GM18858 (cell line): ENCODE results near the gene DCLRE1B.
A peak's percentile ranks its signal among the peaks of the same experiment; 100 is the strongest.

Source experiments
- ATAC-seq: cut with Tn5 transposase; IDR thresholded peaks from one replicate; pipeline ENCODE4 v1.9.1; 2021; ENCODE audit not compliant: unreplicated experiment

The DCLRE1B gene

DNA sequence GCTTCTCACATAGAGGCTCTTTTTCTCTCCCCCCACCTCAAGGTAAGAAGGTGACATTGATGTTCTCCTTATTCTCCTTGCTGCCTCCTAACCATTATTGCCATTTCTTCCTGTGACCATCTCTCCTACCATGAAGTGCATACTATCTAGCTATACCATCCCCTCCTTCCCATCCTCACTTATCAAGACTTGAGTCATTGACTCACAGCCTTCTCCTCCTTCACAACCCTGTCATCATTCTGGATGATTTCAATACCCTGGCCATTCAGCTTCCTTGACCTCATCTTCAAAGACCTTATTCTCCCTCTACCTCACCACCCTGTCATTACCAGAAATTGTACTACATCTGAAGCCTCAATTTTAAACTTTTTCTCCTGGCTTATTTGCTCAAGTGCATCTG is 13.1 kb downstream of the DCLRE1B start:
- no peak for ATAC-seq

DNA sequence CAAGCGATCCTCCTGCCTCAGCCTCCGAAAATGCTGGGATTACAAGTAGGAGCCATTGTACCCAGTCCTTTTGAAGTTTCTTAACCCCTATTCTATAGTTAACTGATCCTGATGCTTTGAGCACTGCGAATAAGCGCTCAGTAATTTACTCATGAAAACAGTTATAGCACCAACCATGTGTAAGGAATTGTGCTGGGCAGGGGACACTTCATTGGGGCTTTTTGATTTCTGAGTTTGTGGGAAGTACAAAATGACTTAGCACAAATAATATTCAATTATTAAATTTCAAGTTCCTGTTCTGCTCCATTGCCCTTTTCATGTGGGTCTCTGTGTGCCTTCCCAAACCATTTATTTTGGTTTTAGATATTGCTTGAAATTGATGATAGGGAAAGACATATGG is 17.8 kb downstream of the DCLRE1B start:
- no peak for ATAC-seq

DNA sequence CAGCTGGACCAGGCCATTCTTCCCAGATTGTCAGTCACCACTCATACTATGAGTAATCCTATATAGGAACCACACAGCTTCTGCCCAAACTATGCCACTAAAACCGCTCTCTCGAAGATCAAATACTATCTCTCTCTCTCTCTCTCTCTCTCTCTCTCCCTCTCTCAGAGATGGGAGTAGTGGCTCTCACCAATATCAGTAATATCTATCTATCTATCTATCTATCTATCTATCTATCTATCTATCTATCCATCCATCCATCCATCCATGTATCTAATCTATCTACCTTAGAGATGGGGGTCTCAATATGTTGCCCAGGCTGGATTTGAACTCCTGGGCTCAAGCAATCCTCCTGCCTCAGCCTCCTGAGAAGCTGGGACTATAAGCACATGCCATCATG is 19.3 kb downstream of the DCLRE1B start:
- ATAC-seq, result no peak

DNA sequence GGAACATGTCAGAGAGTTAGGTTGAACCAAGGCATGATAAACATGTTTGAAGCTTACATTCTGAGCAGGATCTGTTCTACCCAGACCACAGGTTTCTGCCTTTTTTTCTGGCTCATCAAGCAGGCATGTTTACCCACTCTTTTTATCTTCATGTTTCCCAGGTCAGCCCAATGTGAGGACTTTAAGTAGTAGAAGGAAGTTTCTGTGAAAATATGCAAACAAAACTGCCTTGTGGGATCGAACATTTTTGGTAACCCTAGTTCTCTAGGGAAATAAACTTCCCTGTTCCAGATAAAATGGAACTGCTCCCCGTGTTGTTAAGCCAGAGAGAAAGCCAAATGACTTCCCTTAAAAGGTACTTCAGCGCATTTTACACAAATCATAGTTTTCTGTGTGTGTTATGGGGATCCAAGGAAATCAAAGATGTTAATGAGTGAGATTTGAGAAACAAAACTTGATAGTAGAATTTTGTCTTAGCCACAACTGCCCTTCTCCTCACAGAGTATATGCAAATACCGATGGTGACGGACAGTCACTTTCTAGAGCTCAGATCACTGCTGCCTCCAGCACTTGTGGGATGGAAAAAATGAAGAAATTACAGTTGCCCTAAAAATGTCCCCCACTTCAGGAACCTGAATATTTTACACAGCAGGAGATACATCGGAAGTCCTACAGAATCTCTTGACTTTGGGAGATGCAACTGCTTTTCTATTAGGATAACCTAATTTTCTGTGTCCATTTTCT is 23.2 kb downstream of the DCLRE1B start:
- no peak for ATAC-seq

DNA sequence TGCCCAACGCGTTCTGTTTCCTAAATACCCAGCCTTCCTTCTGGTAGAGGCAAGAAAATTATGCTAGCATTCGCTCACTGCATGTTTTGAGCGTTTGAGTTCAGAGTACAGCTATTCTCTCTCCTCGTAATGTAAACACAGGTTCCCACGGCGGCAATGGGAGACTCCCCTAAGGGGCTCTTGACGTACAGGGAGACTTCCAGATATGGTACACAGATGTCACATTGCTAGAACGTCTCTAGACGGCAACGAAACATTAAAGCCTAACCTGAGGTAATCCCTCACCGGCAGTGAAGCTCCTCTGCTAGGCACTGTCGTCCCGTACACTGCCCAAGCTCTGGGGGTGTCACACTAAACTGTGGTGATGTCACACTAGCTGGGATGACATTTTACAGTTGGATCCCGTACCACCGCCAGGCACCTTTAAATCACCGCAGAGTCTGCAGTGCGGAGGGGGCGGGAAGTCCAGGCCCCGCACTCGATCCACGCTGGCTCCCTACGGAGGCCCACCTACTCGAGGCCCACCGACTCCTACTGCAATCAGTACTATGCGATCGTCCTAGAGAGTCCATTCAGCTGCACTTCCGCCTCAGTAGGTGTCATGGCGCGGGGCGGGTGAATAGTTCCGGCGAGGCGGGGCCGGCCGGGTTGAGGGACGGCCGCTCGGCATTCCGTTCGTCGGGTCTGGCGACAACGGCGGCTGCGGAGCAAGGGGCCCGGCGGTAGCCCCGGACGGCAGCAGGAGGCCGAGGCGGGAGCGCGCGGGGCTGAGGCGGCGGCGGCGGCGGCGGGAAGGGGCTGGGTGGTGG is 24.0 kb downstream of the DCLRE1B start, which contains the start of gene HIPK1:
Gene HIPK1 (plus strand): TSS at position 384 of the 809 bp plus-strand sequence.
- peak; percentile 32 for ATAC-seq

DNA sequence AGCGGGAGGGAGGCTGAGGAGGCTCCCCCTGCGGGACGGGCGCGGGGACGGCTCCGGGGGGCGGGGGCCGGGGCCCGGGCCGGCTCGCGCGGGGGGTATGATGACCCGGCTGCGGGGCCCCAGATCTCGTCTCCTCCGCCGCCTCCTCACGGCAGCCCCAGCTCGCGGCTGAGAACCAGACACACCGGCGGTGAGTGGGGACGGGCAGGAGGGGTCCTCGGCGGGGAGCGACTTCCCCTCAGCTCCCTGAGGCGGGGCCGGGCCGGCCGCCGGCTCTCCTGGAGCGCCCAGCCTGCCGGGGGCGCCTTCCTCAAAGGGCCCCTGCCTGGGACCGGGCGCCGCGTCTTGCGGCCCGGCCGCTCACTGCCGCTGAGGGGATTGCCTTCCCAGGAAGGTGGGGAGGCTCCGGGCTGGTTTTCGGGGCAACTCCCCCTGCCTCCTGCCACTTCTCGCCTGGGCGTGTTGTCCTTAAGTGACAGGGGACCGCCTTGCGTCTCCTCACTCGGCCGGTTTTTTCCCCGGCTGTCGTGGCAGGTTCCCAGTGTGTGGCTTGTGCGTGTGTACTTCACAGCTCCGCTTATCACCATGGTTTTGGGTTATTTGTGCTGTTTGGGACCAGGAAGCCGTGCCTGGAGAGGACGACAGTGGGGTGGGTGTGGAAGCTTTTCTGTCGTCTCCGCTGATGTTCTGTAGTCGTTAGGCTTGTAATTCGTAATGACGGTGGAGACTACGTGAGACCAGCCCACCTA is 24.8 kb downstream of the DCLRE1B start:
- ATAC-seq, result peak; percentile 15

DNA sequence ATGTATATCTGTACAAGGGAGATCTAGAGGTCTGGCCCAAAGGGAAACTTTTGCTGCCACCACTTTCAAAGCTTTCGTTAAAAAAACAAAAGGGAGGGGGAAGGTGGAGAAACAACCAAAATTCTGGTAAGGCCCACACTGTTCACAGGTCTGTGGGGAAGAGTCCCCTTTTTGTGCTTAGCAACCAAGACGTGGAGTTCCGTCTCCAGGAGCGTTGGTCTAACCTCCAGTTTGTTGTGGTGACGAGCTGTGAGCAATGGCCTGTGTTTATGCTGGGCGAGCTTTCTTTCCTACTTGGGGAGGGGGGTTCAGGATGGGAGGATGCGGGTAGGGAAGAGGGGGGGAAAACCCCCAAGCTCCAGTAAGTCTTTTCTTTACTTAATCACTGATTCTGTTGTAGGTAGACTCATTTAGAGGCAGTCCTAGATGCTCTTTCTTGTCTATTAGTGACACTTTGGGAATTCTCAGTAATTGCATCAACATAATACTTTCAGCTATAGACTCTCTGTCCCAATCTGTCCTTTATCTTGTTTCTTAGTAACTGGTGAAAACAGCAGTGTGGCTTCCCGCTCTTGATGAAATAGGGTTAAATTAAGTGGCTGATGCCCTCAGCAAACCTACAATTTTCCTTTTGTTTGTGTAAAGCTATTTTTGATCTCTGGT is 25.5 kb downstream of the DCLRE1B start:
- ATAC-seq, result peak; percentile 35

DNA sequence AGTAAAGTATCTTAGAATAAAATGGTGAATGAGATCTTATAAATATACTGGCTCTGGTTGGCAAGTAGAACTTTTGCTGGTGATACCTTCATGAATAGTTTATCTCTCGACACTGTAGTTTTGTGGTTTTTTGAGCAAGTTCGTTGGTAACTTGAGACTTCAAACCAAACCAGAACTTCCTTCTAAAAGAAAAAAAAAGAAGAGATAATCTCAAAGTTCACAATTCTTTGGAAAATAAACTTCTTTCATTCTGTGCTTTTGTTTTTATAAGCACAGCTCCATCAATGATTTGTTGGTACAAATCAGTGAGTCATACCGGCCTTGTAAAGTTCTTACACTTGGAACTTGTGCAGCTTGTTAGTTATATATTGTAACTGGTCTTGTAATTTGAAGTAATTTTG is 26.3 kb downstream of the DCLRE1B start:
- no peak for ATAC-seq

DNA sequence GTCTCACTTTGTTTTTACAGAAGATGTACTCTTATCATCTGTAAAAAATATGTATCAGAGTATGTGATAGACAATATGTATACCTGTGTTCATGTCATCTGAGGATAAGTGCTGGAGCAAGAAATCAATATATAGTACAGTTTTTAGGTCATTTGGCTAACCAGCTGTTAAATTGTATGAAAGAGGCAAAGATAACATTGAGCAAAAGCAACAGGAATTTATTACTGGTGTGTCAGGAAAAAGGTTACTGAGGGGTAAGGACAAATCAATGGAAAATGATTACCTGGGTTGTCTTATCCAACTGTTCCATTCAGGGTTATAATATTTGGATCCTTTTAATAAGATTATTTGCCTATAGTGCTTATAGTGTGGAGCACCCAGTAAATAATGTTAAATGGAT is 28.9 kb downstream of the DCLRE1B start:
- ATAC-seq, result no peak

DNA sequence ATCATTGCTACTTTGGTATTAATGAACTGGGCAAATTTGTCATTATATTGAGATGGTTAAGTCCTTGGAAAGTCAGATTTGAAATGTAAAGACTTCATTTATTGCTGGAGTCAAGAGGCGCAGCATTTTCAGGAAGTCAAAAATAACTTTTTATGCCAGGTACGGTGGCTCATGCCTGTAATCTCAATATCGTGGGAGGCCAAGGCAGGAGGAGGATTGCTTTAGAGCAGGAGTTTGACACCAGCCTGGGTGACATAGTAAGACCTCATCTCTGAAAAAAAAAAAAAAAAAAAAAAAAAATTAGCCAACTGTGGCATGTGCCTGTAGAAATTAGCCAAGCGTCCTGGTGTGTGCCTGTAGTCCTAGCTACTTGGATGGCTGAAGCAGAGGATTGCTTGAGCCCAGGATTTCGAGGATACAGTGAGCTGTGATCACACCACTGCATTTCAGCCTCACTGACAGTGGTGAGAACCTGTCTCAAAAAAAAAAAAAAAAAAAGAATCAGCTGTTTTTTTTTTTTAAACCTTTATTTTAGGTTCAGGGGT is 29.5 kb downstream of the DCLRE1B start:
- ATAC-seq, result no peak

DNA sequence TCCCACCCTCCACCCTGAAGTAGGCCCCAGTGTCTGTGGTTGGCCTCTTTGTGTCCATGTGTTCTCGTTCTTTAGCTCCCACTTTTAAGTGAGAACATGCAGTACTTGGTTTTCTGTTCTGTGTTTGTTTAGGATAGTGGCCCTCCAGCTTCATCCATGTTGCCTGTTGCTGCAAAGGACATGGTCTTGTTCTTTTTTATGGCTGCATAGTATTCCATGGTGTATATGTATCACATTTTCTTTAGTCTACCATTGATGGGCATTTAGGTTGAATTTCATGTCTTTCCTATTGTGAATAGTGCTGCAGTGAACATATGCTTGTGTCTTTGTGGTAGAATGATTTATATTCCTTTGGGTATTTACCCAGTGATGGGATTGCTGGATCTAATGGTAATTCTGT is 30.1 kb downstream of the DCLRE1B start:
- ATAC-seq, result no peak

DNA sequence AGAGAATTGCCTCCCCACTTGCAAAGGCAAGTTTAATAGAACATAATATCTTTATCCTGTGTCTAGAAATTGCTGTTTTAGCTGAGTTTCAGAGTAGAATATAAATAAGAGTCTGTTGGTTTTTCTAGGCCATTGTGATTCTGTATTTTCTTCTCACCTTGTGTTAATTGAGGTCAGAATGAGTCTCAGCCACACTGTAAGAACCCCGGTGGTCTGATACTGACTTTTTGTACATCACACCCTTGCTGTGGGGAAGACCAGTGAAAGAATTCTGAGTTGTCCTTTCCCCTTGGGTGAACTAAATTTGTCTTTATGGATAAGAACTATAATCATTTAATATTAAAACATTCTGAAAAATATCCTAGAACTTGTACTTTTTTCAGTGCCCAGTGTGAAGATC is 30.8 kb downstream of the DCLRE1B start:
- no peak for ATAC-seq

DNA sequence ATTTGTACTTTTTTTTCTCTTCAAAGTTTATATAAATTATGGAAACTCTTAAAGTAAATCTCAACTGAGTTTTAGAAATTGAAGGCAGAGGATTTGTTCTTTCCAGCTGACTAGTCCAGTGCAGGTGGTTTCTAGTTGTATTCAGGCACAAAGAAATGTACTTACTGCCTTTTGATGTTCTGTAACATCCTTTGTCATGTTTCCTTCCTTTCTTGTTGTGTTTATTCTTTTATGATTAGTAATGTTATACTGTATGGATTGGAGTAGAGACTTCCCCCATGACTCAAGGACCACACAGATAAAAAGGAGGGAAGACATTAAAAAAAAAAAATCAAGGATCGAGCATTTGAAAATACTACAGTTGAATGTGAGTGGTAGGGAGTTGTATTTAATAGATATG is 32.0 kb downstream of the DCLRE1B start:
- ATAC-seq, result no peak

DNA sequence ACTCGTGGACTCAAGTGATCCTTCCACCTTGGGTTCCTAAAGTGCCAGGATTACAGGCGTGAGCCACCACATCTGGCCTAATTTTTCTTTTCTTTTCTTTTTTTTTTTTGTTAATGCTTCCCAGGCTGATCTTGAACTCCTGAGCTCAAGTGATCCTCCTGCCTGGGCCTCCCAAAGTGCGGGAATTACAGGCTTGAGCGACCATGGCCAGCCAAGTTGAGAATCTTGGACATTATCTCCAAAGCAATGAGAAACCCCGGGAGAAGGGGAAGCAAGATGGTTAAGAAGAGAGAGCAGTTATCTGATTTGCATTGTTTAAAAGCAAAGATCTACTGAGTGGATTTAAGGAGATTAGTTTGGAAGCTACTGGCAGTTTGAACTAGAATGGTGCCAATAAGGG is 33.1 kb downstream of the DCLRE1B start:
- no peak for ATAC-seq

DNA sequence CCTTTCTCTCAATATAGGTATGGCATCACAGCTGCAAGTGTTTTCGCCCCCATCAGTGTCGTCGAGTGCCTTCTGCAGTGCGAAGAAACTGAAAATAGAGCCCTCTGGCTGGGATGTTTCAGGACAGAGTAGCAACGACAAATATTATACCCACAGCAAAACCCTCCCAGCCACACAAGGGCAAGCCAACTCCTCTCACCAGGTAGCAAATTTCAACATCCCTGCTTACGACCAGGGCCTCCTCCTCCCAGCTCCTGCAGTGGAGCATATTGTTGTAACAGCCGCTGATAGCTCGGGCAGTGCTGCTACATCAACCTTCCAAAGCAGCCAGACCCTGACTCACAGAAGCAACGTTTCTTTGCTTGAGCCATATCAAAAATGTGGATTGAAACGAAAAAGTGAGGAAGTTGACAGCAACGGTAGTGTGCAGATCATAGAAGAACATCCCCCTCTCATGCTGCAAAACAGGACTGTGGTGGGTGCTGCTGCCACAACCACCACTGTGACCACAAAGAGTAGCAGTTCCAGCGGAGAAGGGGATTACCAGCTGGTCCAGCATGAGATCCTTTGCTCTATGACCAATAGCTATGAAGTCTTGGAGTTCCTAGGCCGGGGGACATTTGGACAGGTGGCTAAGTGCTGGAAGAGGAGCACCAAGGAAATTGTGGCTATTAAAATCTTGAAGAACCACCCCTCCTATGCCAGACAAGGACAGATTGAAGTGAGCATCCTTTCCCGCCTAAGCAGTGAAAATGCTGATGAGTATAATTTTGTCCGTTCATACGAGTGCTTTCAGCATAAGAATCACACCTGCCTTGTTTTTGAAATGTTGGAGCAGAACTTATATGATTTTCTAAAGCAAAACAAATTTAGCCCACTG is 35.5 kb downstream of the DCLRE1B start:
- no peak for ATAC-seq

DNA sequence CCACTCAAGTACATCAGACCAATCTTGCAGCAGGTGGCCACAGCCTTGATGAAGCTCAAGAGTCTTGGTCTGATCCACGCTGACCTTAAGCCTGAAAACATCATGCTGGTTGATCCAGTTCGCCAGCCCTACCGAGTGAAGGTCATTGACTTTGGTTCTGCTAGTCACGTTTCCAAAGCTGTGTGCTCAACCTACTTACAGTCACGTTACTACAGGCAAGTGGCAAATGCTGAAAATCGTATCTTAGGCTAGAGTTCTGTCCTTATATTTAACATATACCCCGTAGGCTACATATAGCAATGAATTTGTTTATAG is 36.1 kb downstream of the DCLRE1B start:
- no peak for ATAC-seq

DNA sequence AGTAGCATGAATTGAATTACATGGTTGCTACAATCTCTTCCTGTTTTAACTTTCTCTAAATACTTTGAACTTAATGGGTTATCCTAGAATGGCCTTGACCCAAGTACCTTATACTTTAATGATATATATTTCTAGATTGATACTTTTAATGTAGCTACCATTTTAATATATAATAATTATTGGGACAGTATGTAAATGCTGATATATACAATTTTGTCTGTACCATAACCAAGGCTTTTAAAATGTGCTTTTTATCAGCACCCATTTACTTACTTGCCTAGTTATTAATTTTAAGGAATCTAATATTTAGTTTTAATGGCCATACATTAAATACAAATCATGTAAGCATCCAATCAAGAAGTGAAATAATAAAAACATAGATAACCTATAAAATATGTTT is 37.4 kb downstream of the DCLRE1B start:
- no peak for ATAC-seq

DNA sequence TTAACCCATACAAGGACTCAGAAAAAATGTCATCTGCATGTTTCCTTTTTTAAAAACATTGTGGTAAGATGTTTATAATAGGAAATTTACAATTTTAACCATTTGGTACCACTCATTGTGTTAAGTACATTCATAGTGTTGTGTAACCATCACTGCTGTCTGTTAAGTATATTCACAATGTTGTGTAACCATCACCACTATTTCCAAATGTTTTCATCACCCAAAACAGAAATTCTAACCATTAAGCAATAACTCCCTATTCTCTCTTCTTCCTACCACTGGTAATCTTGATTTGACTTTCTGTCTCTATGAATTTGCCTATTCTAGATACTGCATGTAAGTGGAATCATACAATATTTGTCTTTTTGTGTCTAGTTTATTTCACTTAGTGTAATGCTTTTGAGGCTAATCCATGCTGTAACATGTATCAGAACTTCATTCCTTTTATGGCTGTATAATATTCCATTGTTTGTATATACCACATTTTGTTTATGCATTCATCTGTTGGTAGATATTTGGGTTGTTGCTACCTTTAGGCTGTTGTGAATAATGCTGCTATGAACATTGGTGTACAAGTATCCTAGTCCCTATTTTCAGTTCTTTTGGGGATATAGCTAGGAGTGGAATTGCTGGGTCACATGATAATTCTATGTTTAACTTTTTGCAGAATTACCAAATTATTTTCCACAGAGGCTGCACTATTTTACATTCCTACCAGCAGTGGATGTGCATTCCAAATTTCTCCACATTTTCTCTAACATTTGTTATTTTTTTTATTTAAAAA is 38.1 kb downstream of the DCLRE1B start:
- no peak for ATAC-seq

DNA sequence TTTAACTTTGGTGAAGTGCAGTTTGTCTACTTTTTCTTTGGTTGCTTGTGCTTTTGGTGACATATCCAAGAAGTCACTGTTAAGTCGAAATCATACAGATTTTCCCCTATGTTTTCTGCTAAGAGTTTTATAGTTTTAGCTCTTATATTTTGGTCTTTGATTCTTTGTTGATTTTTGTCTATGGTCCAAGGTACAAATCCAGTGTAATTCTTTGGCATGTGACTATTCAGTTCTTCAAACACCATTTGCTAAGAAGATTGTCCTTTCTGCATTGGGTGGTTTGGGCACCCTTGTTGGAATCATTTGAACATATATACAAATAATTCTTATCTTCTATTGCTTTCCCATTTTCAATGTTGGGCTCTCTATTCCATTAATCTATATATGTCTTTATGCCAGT is 40.2 kb downstream of the DCLRE1B start:
- no peak for ATAC-seq
